ENCODE measurements around the gene DYRK4.

Gene DYRK4

DNA sequence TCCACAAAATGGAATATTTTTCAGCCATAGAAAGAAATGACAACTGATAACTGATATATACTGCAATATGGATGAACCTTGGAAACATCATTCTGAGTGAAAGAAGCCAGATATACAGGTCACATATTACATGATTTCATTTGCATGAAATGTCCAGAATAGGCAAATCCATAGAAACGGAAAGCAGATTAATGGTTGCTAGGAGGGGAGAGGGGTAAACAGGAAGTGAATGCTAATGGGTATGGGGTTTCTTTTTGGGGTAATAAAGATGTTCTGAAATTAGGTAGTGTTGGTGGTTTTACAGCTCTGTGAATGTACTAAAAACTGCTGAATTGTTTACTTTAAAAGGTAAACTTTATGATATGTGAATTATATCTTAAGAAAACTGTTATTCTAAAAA lies 16.8 kb upstream of the DYRK4 start:
- H2AFZ ChIP-seq (ENCODE audit: low read depth, low read length), result no peak overlapping the region
- peaks cover 47% of the 10 kb centered on the region for H3K36me3 ChIP-seq (replicated peaks; ENCODE audit: low read depth, low read length)
- H3K4me3 ChIP-seq (ENCODE audit: low read length), result no peak overlapping the region
- no peaks in the 10 kb centered on the region for H3K27me3 ChIP-seq (ENCODE audit: low read depth, low read length)
- no peak overlapping the region for H3K9ac ChIP-seq (ENCODE audit: low read length)
- peaks cover 21% of the 10 kb centered on the region for H3K79me2 ChIP-seq (ENCODE audit: low read length)
- H3K4me1 ChIP-seq (ENCODE audit: low read length), result peaks cover 9% of the 10 kb centered on the region
- no peaks in the 10 kb centered on the region for H4K20me1 ChIP-seq (ENCODE audit: insufficient read depth, low read length)
- H3K27ac ChIP-seq (ENCODE audit: low read length), result no peak overlapping the region
- H3K4me2 ChIP-seq (ENCODE audit: low read length), result no peak overlapping the region
- TF ChIP-seq, protein P1, sequence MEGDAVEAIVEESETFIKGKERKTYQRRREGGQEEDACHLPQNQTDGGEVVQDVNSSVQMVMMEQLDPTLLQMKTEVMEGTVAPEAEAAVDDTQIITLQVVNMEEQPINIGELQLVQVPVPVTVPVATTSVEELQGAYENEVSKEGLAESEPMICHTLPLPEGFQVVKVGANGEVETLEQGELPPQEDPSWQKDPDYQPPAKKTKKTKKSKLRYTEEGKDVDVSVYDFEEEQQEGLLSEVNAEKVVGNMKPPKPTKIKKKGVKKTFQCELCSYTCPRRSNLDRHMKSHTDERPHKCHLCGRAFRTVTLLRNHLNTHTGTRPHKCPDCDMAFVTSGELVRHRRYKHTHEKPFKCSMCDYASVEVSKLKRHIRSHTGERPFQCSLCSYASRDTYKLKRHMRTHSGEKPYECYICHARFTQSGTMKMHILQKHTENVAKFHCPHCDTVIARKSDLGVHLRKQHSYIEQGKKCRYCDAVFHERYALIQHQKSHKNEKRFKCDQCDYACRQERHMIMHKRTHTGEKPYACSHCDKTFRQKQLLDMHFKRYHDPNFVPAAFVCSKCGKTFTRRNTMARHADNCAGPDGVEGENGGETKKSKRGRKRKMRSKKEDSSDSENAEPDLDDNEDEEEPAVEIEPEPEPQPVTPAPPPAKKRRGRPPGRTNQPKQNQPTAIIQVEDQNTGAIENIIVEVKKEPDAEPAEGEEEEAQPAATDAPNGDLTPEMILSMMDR (IDR thresholded peaks at IDR 0.05; ENCODE audit: low read depth, low read length), result no peak
- TF ChIP-seq EZH2phosphoT487 (IDR thresholded peaks at IDR 0.05; ENCODE audit: low read depth), result no peak
- no peaks in the 10 kb centered on the region for H3K9me3 ChIP-seq (ENCODE audit: insufficient read depth, low read length)

DNA sequence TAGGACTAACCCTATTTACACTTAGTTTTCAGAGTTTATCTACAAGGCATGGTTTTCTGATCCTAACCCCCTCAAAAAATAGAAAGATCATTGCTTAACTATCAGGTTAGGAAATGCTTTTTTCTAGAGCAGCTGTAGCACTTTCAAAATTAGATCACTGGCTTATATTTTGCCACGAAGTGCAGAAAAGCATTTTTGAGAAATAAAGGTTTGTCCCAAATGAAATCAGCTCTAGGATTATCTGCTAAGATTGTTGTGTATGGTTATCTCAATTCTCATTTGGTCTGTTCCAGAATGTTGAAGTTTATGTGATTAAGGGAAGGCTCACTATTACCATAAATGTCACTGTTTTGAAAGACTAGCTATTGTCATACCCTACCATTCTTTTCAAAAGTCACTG lies 9.8 kb upstream of the DYRK4 start:
- Histone ChIP-seq H3K79me2 (ENCODE audit: low read length) (no peaks in the 10 kb centered on the region), H3K4me2 (ENCODE audit: low read length) (no peak overlapping the region), H3K9me3 (ENCODE audit: insufficient read depth, low read length) (no peaks in the 10 kb centered on the region), H4K20me1 (ENCODE audit: insufficient read depth, low read length) (no peaks in the 10 kb centered on the region), H3K27ac (ENCODE audit: low read length) (no peak overlapping the region), H2AFZ (ENCODE audit: low read depth, low read length) (no peak overlapping the region), H3K36me3 (replicated peaks; ENCODE audit: low read depth, low read length) (peaks cover 43% of the 10 kb centered on the region), H3K4me1 (ENCODE audit: low read length) (no peaks in the 10 kb centered on the region), H3K27me3 (ENCODE audit: low read depth, low read length) (no peaks in the 10 kb centered on the region), H3K4me3 (ENCODE audit: low read length) (no peak overlapping the region), H3K9ac (ENCODE audit: low read length) (no peak overlapping the region)
- TF ChIP-seq, protein P1 (IDR thresholded peaks at IDR 0.05; ENCODE audit: low read depth, low read length), result no peak
- no peak for TF ChIP-seq EZH2phosphoT487 (IDR thresholded peaks at IDR 0.05; ENCODE audit: low read depth)

DNA sequence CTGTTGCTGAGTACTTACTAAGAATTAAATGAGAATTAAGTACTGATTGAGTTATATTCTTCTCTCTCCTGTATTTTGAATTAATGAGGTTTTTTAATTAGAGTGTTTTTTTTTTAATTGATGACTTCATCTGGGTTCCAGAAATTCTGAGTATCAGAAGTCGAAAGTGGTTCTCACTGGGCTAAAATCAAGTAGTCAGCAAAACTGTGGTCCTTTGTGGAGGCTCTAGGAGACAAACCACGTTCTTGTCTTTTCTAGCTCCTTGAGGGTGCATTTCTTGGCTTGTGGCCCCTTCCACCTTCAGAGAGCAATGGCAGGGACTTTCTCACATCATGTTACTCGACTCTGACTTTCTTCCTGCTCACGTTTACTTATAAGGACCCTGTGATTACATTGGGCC lies 8.1 kb upstream of the DYRK4 start:
- no peak overlapping the region for H3K27ac ChIP-seq (ENCODE audit: low read length)
- no peak for TF ChIP-seq EZH2phosphoT487 (IDR thresholded peaks at IDR 0.05; ENCODE audit: low read depth)
- TF ChIP-seq, protein P1 (IDR thresholded peaks at IDR 0.05; ENCODE audit: low read depth, low read length), result no peak
- H3K36me3 ChIP-seq (replicated peaks; ENCODE audit: low read depth, low read length), result peaks cover 36% of the 10 kb centered on the region
- H4K20me1 ChIP-seq (ENCODE audit: insufficient read depth, low read length), result no peaks in the 10 kb centered on the region
- H3K4me2 ChIP-seq (ENCODE audit: low read length), result no peak overlapping the region
- no peak overlapping the region for H2AFZ ChIP-seq (ENCODE audit: low read depth, low read length)
- no peaks in the 10 kb centered on the region for H3K9me3 ChIP-seq (ENCODE audit: insufficient read depth, low read length)
- H3K27me3 ChIP-seq (ENCODE audit: low read depth, low read length), result no peaks in the 10 kb centered on the region
- H3K9ac ChIP-seq (ENCODE audit: low read length), result no peak overlapping the region
- H3K4me1 ChIP-seq (ENCODE audit: low read length), result no peaks in the 10 kb centered on the region
- no peak overlapping the region for H3K4me3 ChIP-seq (ENCODE audit: low read length)
- no peaks in the 10 kb centered on the region for H3K79me2 ChIP-seq (ENCODE audit: low read length)

DNA sequence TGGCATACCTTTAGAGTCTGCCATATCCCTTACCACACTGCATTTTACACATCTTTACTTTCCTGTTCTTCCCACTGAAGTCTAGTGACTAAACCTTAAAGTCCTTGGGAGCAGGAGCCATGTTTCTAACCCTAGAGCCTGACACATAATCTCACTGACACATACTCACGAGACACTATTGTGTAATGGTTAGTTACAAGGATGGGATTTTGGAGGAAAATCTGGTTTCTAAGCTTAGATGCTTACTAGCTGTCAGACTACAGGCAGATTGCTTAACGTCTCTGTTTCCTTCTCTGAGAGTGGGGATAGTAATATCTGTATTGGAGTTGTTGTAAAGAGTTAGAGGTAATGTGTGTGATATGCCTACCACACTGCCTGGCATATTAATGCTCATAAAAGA lies 6.2 kb upstream of the DYRK4 start:
- Histone ChIP-seq H3K4me3 (ENCODE audit: low read length) (no peak overlapping the region), H3K4me2 (ENCODE audit: low read length) (no peak overlapping the region), H3K27ac (ENCODE audit: low read length) (no peak overlapping the region), H3K36me3 (replicated peaks; ENCODE audit: low read depth, low read length) (peaks cover 29% of the 10 kb centered on the region), H3K27me3 (ENCODE audit: low read depth, low read length) (no peaks in the 10 kb centered on the region), H3K79me2 (ENCODE audit: low read length) (no peaks in the 10 kb centered on the region), H2AFZ (ENCODE audit: low read depth, low read length) (no peak overlapping the region), H3K4me1 (ENCODE audit: low read length) (no peaks in the 10 kb centered on the region), H4K20me1 (ENCODE audit: insufficient read depth, low read length) (no peaks in the 10 kb centered on the region), H3K9me3 (ENCODE audit: insufficient read depth, low read length) (no peaks in the 10 kb centered on the region), H3K9ac (ENCODE audit: low read length) (no peak overlapping the region)
- TF ChIP-seq EZH2phosphoT487 (IDR thresholded peaks at IDR 0.05; ENCODE audit: low read depth), result no peak
- TF ChIP-seq, protein P1 (IDR thresholded peaks at IDR 0.05; ENCODE audit: low read depth, low read length), result no peak

Measured in OCI-LY3 (cell line).